H9 (cell line): ENCODE measurements around the gene FCF1. TPM values are rescaled to one million over a fixed set of nuclear protein-coding genes. Genes with fewer than 3 reads are reported as not detected.

ENCODE experiments used
- DNase-seq: peaks from one replicate; pipeline ENCODE4 v3.0.0-alpha.2; 2017
- H2AFZ ChIP-seq: one replicate; pipeline ENCODE4 v1.6.1; 2013; ENCODE audit warnings: mild to moderate bottlenecking, low read length, control low read depth, moderate library complexity
- H2AK5ac ChIP-seq: 2 replicates; pipeline ENCODE4 v1.6.1; 2013; ENCODE audit warnings: low read length, control low read depth, mixed read lengths; ENCODE audit not compliant: insufficient read length
- H2BK120ac ChIP-seq: one replicate; pipeline ENCODE4 v1.6.1; 2013; ENCODE audit warnings: low read depth, mild to moderate bottlenecking, low read length, control low read depth, inconsistent platforms; ENCODE audit not compliant: poor library complexity, severe bottlenecking
- H2BK12ac ChIP-seq: 2 replicates; pipeline ENCODE4 v1.6.1; 2013; ENCODE audit warnings: low read length, control low read depth, mixed read lengths, low read depth; ENCODE audit not compliant: insufficient read length
- H2BK15ac ChIP-seq: 2 replicates; pipeline ENCODE4 v1.6.1; 2013; ENCODE audit warnings: low read depth, low read length, control low read depth
- H2BK20ac ChIP-seq: one replicate; pipeline ENCODE4 v1.6.1; 2013; ENCODE audit warnings: low read depth, mild to moderate bottlenecking, low read length, control low read depth, inconsistent platforms; ENCODE audit not compliant: poor library complexity, severe bottlenecking
- H2BK5ac ChIP-seq: 2 replicates; pipeline ENCODE4 v1.6.1; 2013; ENCODE audit warnings: low read length, control low read depth, mixed read lengths; ENCODE audit not compliant: insufficient read length
- H3K14ac ChIP-seq: 2 replicates; pipeline ENCODE4 v1.6.1; 2013; ENCODE audit warnings: low read length, control low read depth; ENCODE audit not compliant: insufficient read depth
- H3K18ac ChIP-seq: 2 replicates; pipeline ENCODE4 v1.6.1; 2013; ENCODE audit warnings: low read depth, mild to moderate bottlenecking, mixed read lengths, low read length, control low read depth; ENCODE audit not compliant: insufficient read length
- H3K23ac ChIP-seq: 2 replicates; pipeline ENCODE4 v1.6.1; 2013; ENCODE audit warnings: low read length, control low read depth, mixed read lengths, low read depth; ENCODE audit not compliant: insufficient read length
- H3K23me2 ChIP-seq: 2 replicates; pipeline ENCODE4 v1.6.1; 2013; ENCODE audit warnings: low read depth, mild to moderate bottlenecking, mixed read lengths, low read length, control low read depth; ENCODE audit not compliant: insufficient read length, poor library complexity, severe bottlenecking
- H3K27ac ChIP-seq: 2 replicates; pipeline ENCODE4 v1.5.1; 2013; ENCODE audit warnings: low read length, control low read depth, mixed read lengths, low read depth; ENCODE audit not compliant: insufficient read length
- H3K27me3 ChIP-seq: 2 replicates; pipeline ENCODE4 v1.6.1; 2013; ENCODE audit warnings: low read length, control low read depth, inconsistent platforms; ENCODE audit not compliant: insufficient read depth
- H3K4ac ChIP-seq: 2 replicates; pipeline ENCODE4 v1.6.1; 2013; ENCODE audit warnings: low read depth, mild to moderate bottlenecking, control low read depth, inconsistent platforms, low read length, moderate library complexity
- H3K4me1 ChIP-seq: 2 replicates; pipeline ENCODE4 v1.6.1; 2013; ENCODE audit warnings: low read length, control low read depth, inconsistent platforms; ENCODE audit not compliant: insufficient read depth
- H3K4me2 ChIP-seq: 2 replicates; pipeline ENCODE4 v1.6.1; 2013; ENCODE audit warnings: low read length, control low read depth, mixed read lengths; ENCODE audit not compliant: insufficient read length, insufficient read depth
- H3K56ac ChIP-seq: 2 replicates; pipeline ENCODE4 v1.6.1; 2013; ENCODE audit warnings: low read depth, mild to moderate bottlenecking, mixed read lengths, low read length, control low read depth; ENCODE audit not compliant: insufficient read length
- H3K79me1 ChIP-seq: 2 replicates; pipeline ENCODE4 v1.6.1; 2013; ENCODE audit warnings: low read depth, mild to moderate bottlenecking, moderate library complexity, low read length, control low read depth, inconsistent platforms; ENCODE audit not compliant: insufficient read depth, poor library complexity, severe bottlenecking
- H3K79me2 ChIP-seq: 2 replicates; pipeline ENCODE4 v1.6.1; 2013; ENCODE audit warnings: low read length, control low read depth, inconsistent platforms; ENCODE audit not compliant: insufficient read depth
- H3K9ac ChIP-seq: 2 replicates; pipeline ENCODE4 v1.6.1; 2013; ENCODE audit warnings: low read length, control low read depth, mixed read lengths; ENCODE audit not compliant: insufficient read length; ENCODE audit errors: extremely low read depth
- H3K9me3 ChIP-seq: one replicate; pipeline ENCODE4 v1.6.1; 2013; ENCODE audit warnings: low read depth, low read length, inconsistent platforms; ENCODE audit not compliant: control insufficient read depth
- H3T11ph ChIP-seq: one replicate; pipeline ENCODE4 v1.6.1; 2013; ENCODE audit warnings: mild to moderate bottlenecking, low read length, control low read depth, inconsistent platforms
- H4K20me1 ChIP-seq: one replicate; pipeline ENCODE4 v1.6.1; 2013; ENCODE audit not compliant: control insufficient read depth, insufficient read length, insufficient read depth
- H4K5ac ChIP-seq: 2 replicates; pipeline ENCODE4 v1.6.1; 2013; ENCODE audit warnings: low read depth, mild to moderate bottlenecking, mixed read lengths, low read length, control low read depth; ENCODE audit not compliant: insufficient read length
- H4K8ac ChIP-seq: replicated peaks from 2 replicates; pipeline ENCODE4 v1.6.1; 2013; ENCODE audit warnings: low read length, control low read depth, mixed read lengths, low read depth; ENCODE audit not compliant: insufficient read length
- H4K91ac ChIP-seq: 2 replicates; pipeline ENCODE4 v1.6.1; 2013; ENCODE audit warnings: low read depth, mild to moderate bottlenecking, moderate library complexity, mixed read lengths, low read length, control low read depth; ENCODE audit not compliant: insufficient read length
- H3K27ac Mint-ChIP-seq, 3 experiments: 2 replicates in 2 of 3; 3 replicates in 1 of 3; pipeline ENCODE4 v1.8.0; 2020 to 2021; ENCODE audit warnings: mixed read lengths in 3 of 3, mild to moderate bottlenecking in 1 of 3, moderate library complexity in 1 of 3
- H3K27me3 Mint-ChIP-seq: 2 replicates; pipeline ENCODE4 v1.8.0; 2021; ENCODE audit warnings: low read depth, mild to moderate bottlenecking, moderate library complexity, mixed read lengths
- H3K36me3 Mint-ChIP-seq, 3 experiments: 2 replicates in 2 of 3; 3 replicates in 1 of 3; pipeline ENCODE4 v1.8.0; 2020 to 2021; ENCODE audit warnings: low read depth in 3 of 3, mixed read lengths in 3 of 3; ENCODE audit not compliant: insufficient read depth in 1 of 3
- H3K4me1 Mint-ChIP-seq, 2 experiments: 2 replicates each; pipeline ENCODE4 v1.8.0; 2020; ENCODE audit warnings: mixed read lengths in 2 of 2
- H3K4me3 Mint-ChIP-seq, 2 experiments: 2 replicates in 1 of 2; 3 replicates in 1 of 2; pipeline ENCODE4 v1.8.0; 2020 to 2021; ENCODE audit warnings: mild to moderate bottlenecking in 2 of 2, mixed read lengths in 2 of 2, moderate library complexity in 1 of 2
- H3K9me3 Mint-ChIP-seq, 2 experiments: 2 replicates in 1 of 2; 3 replicates in 1 of 2; pipeline ENCODE4 v1.8.0; 2020; ENCODE audit warnings: mild to moderate bottlenecking in 2 of 2, mixed read lengths in 2 of 2, moderate library complexity in 1 of 2
- CTCF ChIP-seq: fragments of 200-600 bp; sonication (generic); conservative IDR thresholded peaks from 3 replicates; pipeline ENCODE4 v1.8.0; 2021; ENCODE audit warnings: antibody characterized with exemption, mild to moderate bottlenecking
- WGBS: extraction: QIAGEN DNeasy Blood & Tissue Kit; methylation state at CpG from one replicate; pipeline ENCODE4 v1.1.7; 2013; ENCODE audit warnings: missing lambda C conversion rate, low lambda C conversion rate, mixed read lengths; ENCODE audit not compliant: insufficient read length; ENCODE audit errors: extremely low coverage; 5-methylcytosine and 5-hydroxymethylcytosine counted together
- total RNA-seq: library from RNA; stranded (reverse); gene quantifications from 2 replicates; pipeline ENCODE4 v1.2.1, GENCODE V29; 2021

Gene FCF1
- total RNA-seq, 1 experiment from 2014 or later, result 87.7 TPM

GRCh38 chr14:74669846-74670245 is 43.1 kb upstream of the FCF1 start:
- Histone ChIP-seq H2AK5ac (no peak overlapping the region), H3K23me2 (no peaks in the 10 kb centered on the region), H3K14ac (no peak overlapping the region), H2AFZ (no peak overlapping the region), H3K9ac (no peak overlapping the region), H3K56ac (no peak overlapping the region), H4K8ac (no peak overlapping the region), H3K23ac (no peak overlapping the region), H3K18ac (no peak overlapping the region), H2BK12ac (no peak overlapping the region), H3K27ac (no peak overlapping the region), H3T11ph (no peak overlapping the region), H2BK5ac (no peak overlapping the region), H3K9me3 (no peaks in the 10 kb centered on the region), H2BK20ac (no peak overlapping the region), H3K4ac (no peak overlapping the region), H2BK120ac (no peak overlapping the region), H3K79me2 (no peaks in the 10 kb centered on the region), H3K27me3 (no peaks in the 10 kb centered on the region), H2BK15ac (no peak overlapping the region), H3K4me2 (no peak overlapping the region), H3K4me1 (no peaks in the 10 kb centered on the region), H4K5ac (no peak overlapping the region), H4K91ac (no peak overlapping the region), H4K20me1 (no peaks in the 10 kb centered on the region), H3K79me1 (no peaks in the 10 kb centered on the region)
- DNase-seq, result no peak
- H3K9me3 Mint-ChIP-seq, result no peaks in the 10 kb centered on the region
- H3K4me3 Mint-ChIP-seq, result no peak overlapping the region
- H3K27ac Mint-ChIP-seq, result no peak overlapping the region
- WGBS, result no CpG with 5 or more reads among the region's 10 CpGs
- no peaks in the 10 kb centered on the region for H3K27me3 Mint-ChIP-seq
- no peak for TF ChIP-seq CTCF
- peaks cover 7 to 78% (median 59%) of the 10 kb centered on the region in 3 experiments; a peak in 6 of 7 replicates for H3K36me3 Mint-ChIP-seq
- H3K4me1 Mint-ChIP-seq, result no peaks in the 10 kb centered on the region
